BLaER1 (cell line): Measurements from ENCODE around the gene LAMTOR4.

Experiments used
- H3K27ac ChIP-seq: shearing (Covaris generic); formaldehyde crosslinking; 2 replicates; pipeline ENCODE4 v1.8.1; 2022
- H3K27me3 ChIP-seq: shearing (Covaris generic); formaldehyde crosslinking; 2 replicates; pipeline ENCODE4 v1.8.1; 2022
- H3K36me3 ChIP-seq: shearing (Covaris generic); formaldehyde crosslinking; 2 replicates; pipeline ENCODE4 v1.8.1; 2022
- H3K4me1 ChIP-seq: shearing (Covaris generic); formaldehyde crosslinking; 2 replicates; pipeline ENCODE4 v1.8.1; 2022
- H3K4me2 ChIP-seq: shearing (Covaris generic); formaldehyde crosslinking; 2 replicates; pipeline ENCODE4 v1.8.1; 2022
- H3K4me3 ChIP-seq: shearing (Covaris generic); formaldehyde crosslinking; 2 replicates; pipeline ENCODE4 v1.8.1; 2022
- H3K9ac ChIP-seq: shearing (Covaris generic); formaldehyde crosslinking; 2 replicates; pipeline ENCODE4 v1.8.1; 2022
- H3K9me3 ChIP-seq: shearing (Covaris generic); formaldehyde crosslinking; 2 replicates; pipeline ENCODE4 v1.8.1; 2022
- H4K20me1 ChIP-seq: shearing (Covaris generic); formaldehyde crosslinking; 2 replicates; pipeline ENCODE4 v1.8.1; 2022
- Cebpa-rat ChIP-seq: shearing (Covaris generic); IDR thresholded peaks from 2 replicates; pipeline ENCODE4 v1.8.1; 2022

Gene LAMTOR4

DNA sequence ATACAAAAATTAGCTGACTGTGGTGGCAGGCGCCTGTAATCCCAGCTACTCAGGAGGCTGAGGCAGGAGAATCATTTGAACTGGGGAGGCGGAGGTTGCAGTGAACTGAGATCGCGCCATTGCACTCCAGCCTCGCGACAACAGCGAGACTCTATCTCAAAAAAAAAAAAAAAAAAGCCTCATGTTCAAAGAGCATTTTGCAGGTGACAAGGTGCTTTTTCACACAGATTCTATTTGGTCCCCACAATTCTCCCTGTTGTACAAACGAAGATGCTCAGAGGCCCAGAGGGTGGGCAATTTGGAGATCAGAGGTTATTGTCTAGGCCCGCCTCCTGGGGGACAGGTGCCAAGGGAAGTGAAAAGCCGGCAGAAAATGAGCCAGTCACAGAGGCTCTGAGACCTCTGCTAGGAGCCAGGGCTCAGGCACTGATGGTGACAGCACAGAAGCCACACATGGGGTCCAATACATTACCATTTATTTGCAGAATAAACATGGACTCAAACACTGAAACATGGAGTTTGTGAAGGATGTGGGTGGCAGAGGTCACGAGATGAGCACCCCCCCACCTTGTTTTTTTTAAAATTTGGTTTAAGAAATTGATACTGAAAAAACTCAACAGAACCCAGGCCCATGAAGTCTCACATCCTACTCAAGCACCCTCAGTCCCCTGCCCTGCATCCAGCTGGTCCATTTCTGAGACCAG lies 20.6 kb downstream of the LAMTOR4 start:
- TF ChIP-seq Cebpa-rat: no peak
- H3K36me3 ChIP-seq: peaks cover 29% of the 10 kb centered on the region
- H3K4me1 ChIP-seq: peaks cover 53% of the 10 kb centered on the region
- H3K4me2 ChIP-seq: peak overlapping the region; percentile 90
- peaks cover 77% of the 10 kb centered on the region for H3K27me3 ChIP-seq
- peaks cover 64% of the 10 kb centered on the region for H4K20me1 ChIP-seq
- no peak overlapping the region for H3K9ac ChIP-seq
- H3K27ac ChIP-seq: no peak overlapping the region
- peak overlapping the region; percentile 52; the same call in 1 of the 2 replicates for H3K4me3 ChIP-seq
- H3K9me3 ChIP-seq: no peaks in the 10 kb centered on the region

DNA sequence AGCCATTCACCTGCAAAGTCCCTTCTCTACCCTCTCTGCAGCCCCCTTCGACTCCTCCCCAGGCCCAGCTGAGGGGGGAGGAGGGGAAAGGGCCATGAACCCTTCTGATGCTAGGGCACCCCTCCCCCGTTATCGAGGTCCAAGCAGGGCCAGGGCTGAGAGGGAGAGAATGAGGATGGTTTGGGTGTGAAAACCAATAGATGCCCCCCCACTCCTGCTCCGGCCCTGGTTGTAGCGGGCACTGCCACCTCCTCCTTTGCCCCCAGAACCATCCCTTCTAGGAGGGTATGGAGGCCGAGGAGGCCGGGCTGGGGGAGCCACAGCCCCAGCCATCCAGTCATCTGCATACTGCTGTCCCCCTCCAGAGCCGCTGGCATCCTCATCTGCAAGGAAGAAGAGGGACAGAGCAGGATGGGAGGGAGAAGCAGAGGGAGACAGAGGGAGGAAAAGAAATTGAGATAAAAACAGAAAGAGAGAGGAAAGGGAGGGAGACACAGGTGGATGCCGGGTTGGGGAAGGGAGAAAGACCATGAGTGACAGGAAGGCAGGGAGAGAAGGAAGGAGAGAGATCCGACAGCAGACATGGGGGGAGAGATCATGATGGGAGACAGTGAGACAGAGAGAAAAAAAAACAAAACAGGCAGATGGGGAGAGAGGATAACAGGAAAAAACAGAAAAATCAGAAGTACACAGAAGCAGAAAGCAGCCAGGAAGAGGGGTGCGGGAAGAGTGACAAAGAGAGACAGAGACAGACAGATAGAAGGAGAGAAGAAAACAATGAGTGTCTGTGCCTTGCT lies 21.6 kb downstream of the LAMTOR4 start:
- H3K9ac ChIP-seq: no peak overlapping the region
- H3K27ac ChIP-seq: no peak overlapping the region
- no peak for TF ChIP-seq Cebpa-rat
- no peak overlapping the region for H3K4me3 ChIP-seq
- peak overlapping the region; percentile 90 for H3K4me2 ChIP-seq
- peaks cover 77% of the 10 kb centered on the region for H3K27me3 ChIP-seq
- H4K20me1 ChIP-seq: peaks cover 74% of the 10 kb centered on the region
- H3K4me1 ChIP-seq: peaks cover 63% of the 10 kb centered on the region
- H3K9me3 ChIP-seq: no peaks in the 10 kb centered on the region
- peaks cover 39% of the 10 kb centered on the region for H3K36me3 ChIP-seq

DNA sequence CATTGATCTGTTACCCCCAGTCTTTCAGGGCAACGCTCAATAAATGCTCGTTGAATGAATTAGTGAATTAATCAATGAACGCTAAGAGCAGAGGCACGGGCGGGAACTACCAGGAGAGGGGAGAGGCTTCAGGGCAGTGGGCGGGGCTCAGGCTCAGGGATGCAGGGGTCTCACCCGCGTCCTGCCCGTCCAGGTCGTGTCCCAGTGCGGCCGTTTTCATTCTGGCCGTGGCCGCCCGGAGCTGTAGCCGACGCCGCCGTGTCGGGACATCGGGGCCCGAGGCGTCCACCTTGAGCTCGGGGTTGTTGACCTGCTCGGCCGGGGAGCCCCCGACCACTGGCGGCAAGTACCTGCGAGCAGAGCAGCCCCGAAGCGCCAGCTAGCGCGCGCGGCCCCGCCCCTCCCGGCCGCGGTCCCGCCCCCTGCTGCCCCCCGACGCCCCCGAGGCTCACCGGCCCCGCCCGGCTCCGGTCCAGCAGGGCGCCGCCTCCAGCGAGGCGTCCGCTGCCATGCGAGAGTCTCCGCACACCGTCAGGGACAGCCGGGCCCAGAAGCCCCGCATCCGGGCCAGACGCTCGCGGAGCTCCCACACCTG lies 22.5 kb downstream of the LAMTOR4 start:
- no peak overlapping the region for H3K9ac ChIP-seq
- peak overlapping the region; percentile 90 for H3K4me2 ChIP-seq
- H4K20me1 ChIP-seq: peaks cover 82% of the 10 kb centered on the region
- no peaks in the 10 kb centered on the region for H3K9me3 ChIP-seq
- TF ChIP-seq Cebpa-rat: no peak
- peak overlapping the region; percentile 42 for H3K4me3 ChIP-seq
- H3K4me1 ChIP-seq: peaks cover 72% of the 10 kb centered on the region
- H3K27ac ChIP-seq: no peak overlapping the region
- peaks cover 44% of the 10 kb centered on the region for H3K36me3 ChIP-seq
- peaks cover 69% of the 10 kb centered on the region for H3K27me3 ChIP-seq

DNA sequence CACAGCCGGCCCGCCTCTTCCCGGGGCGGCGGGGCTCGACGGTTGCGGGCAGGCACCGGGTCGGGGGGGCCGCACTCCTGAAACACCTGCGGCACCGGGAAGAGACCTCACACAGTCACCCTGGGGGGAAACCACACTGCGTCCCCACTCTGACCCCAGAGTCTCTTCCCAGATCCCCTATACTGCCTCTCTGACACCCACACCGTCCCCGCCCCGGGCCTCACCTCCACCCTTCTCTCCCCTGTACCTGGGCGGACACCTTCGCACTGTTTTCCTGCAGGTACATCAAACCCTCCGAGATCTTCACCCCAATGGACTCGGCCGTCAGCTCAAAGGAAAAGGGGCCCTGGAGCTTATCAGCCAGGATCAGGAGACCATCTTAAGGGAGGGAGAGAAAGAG lies 23.1 kb downstream of the LAMTOR4 start:
- H3K36me3 ChIP-seq: peaks cover 44% of the 10 kb centered on the region
- no peak overlapping the region for H3K27ac ChIP-seq
- no peak overlapping the region for H3K9ac ChIP-seq
- peaks cover 77% of the 10 kb centered on the region for H3K4me1 ChIP-seq
- peaks cover 85% of the 10 kb centered on the region for H4K20me1 ChIP-seq
- H3K9me3 ChIP-seq: no peaks in the 10 kb centered on the region
- no peak for TF ChIP-seq Cebpa-rat
- H3K4me2 ChIP-seq: peak overlapping the region; percentile 90
- peak overlapping the region; percentile 42; the same call in 1 of the 2 replicates for H3K4me3 ChIP-seq
- H3K27me3 ChIP-seq: peaks cover 63% of the 10 kb centered on the region

DNA sequence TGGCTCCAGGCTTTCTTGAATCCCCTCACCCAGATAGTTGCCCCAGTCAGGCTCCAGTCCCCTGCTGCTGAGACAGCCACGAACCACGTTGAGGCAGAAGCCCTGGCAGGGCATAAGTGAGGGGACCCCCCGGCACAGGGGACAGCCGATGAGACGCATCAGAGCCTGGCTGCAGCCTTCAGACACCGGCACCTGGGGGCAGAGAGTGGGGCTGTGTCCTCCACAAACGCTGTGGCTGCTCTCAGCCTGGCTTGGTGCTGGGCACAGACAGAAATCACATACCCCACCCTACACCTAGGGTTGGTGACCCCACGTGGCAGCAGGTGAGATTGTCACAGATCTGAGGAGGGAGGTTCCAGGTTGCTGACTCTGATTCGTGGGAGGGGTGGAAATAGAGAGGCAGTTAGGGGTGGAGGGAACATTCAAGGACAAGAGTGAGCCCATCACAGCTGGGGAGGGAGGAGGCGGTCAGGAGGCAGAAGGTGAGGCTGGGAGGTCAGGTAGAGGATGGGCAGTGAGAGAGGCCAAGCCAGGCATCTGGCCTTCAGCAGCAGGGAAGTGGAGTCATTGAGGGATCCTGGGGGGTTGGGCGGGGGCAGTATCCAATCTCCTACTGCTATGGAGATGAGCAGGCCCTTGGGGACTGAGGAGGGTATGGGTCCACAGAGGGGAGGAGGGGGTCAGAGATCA lies 25.2 kb downstream of the LAMTOR4 start:
- H3K9me3 ChIP-seq: no peaks in the 10 kb centered on the region
- no peak overlapping the region for H3K27ac ChIP-seq
- no peak for TF ChIP-seq Cebpa-rat
- H3K9ac ChIP-seq: no peak overlapping the region
- H3K36me3 ChIP-seq: peaks cover 44% of the 10 kb centered on the region
- peaks cover 67% of the 10 kb centered on the region for H4K20me1 ChIP-seq
- H3K27me3 ChIP-seq: peaks cover 42% of the 10 kb centered on the region
- no peak overlapping the region for H3K4me3 ChIP-seq
- H3K4me2 ChIP-seq: peak overlapping the region; percentile 2; the same call in 1 of the 2 replicates
- peaks cover 56% of the 10 kb centered on the region for H3K4me1 ChIP-seq

DNA sequence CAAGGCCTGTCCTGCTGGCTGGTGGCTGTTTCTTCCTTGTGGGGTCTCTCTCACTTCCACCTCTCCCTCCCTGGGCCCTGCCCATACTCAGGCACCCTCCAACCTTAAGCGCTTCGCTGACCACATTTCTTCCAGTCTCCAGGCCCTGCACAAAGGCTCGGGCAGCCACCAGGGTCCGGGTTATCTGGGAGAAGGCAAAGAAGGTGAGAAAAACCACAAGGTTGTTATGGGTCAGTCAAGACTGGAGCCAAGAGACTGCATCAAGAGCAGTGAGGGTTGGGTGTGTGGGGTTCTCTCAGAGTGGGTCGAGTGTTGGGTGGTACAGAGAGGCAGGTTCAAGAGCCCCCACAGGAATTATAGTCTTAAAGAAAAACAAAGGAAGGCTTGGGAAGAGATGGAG lies 25.9 kb downstream of the LAMTOR4 start:
- Histone ChIP-seq H3K9ac (no peak overlapping the region), H3K4me2 (peak overlapping the region; percentile 2; the same call in 1 of the 2 replicates), H3K4me3 (no peak overlapping the region), H3K27ac (no peak overlapping the region), H3K9me3 (no peaks in the 10 kb centered on the region), H3K27me3 (peaks cover 35% of the 10 kb centered on the region), H4K20me1 (peaks cover 61% of the 10 kb centered on the region), H3K36me3 (peaks cover 44% of the 10 kb centered on the region), H3K4me1 (peaks cover 49% of the 10 kb centered on the region)
- TF ChIP-seq Cebpa-rat: no peak

DNA sequence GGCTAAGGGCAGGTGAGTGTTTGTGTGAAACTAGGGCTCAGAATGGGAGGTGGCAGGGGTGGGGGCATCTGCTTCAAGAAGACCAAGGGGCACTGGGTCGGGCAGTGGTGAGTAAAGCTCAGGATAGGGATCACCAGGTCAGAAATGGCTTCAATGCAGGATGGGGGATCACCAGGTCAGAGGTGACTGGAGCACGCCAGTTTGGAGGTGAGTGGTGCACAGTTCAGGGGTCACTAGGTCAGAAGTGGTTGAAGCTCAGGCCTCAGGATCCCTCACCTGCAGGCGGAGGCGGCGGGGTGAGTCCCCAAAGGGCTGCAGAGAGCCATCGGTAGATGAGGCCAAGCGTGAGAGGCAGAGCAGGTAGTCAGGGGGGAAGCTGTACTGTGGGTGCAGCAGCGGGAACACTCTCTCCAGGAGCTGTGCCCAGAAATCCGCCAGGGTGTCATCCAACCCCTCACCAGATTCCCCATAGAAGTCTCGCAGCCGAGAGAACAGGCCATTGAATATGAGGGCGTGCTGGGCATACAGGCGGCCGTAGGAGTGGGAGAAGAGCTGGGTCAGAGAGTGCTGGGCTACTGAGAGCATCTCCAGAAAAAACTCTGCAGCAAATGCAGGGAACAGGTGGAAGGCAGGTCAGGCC lies 26.7 kb downstream of the LAMTOR4 start:
- H3K4me3 ChIP-seq: no peak overlapping the region
- H3K9ac ChIP-seq: no peak overlapping the region
- peaks cover 37% of the 10 kb centered on the region for H3K36me3 ChIP-seq
- H3K27me3 ChIP-seq: peaks cover 27% of the 10 kb centered on the region
- peaks cover 44% of the 10 kb centered on the region for H3K4me1 ChIP-seq
- H4K20me1 ChIP-seq: peaks cover 53% of the 10 kb centered on the region
- H3K9me3 ChIP-seq: no peaks in the 10 kb centered on the region
- no peak for TF ChIP-seq Cebpa-rat
- H3K4me2 ChIP-seq: peak overlapping the region; percentile 95
- no peak overlapping the region for H3K27ac ChIP-seq

DNA sequence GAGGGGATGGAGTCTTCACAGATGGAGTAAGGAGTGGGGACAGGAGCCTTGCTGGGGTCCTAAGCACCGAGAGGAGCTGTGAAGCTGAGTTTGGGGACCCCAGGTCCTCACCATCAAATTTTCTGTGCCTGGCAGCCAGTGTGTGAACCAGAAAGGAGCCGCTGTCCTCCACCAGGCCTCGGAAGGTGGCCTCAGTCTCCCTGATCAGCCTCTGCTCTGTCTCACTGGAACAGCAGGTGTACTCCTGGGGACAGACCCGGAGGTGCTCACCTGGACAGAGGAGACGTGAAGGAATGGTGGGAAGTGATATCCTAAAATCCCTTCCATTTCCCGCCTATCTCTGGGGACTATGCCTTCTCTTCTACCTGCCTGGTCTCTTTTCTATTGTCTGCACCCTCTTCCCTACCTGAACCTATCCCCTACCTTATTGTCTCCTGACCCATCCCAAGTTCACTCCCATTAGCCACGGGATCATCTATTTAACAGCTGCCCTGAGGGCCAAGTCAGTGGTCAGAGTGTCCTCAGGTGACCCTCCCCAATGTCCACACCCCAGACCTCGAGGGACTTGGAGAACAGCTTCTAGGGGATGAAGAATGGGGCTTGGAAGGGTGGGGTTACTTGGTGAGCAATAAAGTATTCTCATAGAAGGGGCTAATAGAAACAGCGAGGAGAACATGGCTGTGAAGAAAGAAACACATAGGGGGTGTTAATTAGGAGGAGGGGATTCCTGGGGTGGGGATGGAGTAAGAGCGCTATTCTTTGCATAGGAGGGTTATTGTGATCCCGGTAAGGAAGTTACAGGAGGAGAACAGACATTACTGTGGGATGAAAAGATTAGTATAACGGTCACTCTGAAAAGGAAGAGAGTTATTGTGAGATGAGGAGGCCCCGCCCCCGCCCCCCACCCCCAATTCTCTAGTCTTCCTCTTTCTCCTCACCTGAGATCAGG lies 27.7 kb downstream of the LAMTOR4 start:
- H3K9ac ChIP-seq: peak overlapping the region; percentile 88
- peak overlapping the region; percentile 85 for H3K27ac ChIP-seq
- H3K9me3 ChIP-seq: no peaks in the 10 kb centered on the region
- H4K20me1 ChIP-seq: peaks cover 44% of the 10 kb centered on the region
- H3K4me1 ChIP-seq: peaks cover 41% of the 10 kb centered on the region
- peak overlapping the region; percentile 95 for H3K4me2 ChIP-seq
- peaks cover 17% of the 10 kb centered on the region for H3K27me3 ChIP-seq
- H3K36me3 ChIP-seq: peaks cover 29% of the 10 kb centered on the region
- no peak for TF ChIP-seq Cebpa-rat
- peak overlapping the region; percentile 88 for H3K4me3 ChIP-seq
